Measurements from ENCODE around the gene MAP3K14. TPM values are rescaled to one million over a fixed set of nuclear protein-coding genes. Genes with fewer than 3 reads are reported as not detected.

Gene MAP3K14
- total and polyA plus RNA-seq, 12 donors: 6.7 to 24.1 (median 12.6) TPM

DNA sequence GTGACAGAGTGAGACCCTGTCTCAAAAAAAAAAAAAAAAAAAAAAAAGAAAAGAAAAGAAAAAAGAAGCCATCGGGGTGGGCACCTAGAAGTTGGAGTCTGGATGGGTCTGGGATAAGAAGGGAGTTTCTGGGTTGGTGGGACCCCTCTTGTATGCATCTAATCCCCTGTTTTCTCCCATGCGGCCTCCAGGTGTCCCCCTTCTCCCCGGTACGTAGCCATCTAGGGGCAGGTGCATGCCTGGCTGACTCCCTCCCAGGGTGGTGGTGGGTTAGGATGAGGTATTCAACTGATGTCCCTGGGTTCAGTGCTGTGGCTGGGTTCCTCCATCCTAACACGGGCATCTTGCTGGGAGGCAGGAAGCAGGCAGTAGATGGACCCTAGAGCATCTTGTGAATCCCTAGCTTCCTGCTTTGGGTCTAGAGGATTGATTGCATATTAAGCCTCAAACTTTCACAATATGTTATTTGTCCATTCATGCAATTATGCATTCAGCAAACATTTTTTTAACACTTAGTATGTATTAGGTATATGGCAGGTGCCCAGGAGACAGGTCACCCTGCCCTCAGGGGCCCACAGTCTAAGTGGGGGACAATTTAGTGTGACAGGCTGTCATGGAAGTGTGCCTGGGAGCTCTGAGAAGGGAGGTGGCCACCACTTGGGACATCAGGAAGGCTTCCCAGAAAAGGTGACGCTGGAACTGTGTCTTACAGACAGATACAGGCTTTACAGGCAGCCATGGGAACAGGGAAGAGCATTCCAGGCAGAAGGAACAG is 82.0 kb downstream of the MAP3K14 start:
- Histone ChIP-seq H3K9me3 (no peaks in the 10 kb centered on the region), H3K4me3 (no peak overlapping the region), H3K27ac (peak overlapping the region in 1 of 10 donors; percentile 52), H3K36me3 (peaks cover 0 to 76% (median 0%) of the 10 kb centered on the region in 9 donors), H3K4me1 (peaks cover 0 to 45% (median 19%) of the 10 kb centered on the region in 9 donors), H3K27me3 (no peaks in the 10 kb centered on the region)
- WGBS, 2 donors: 38 to 54% methylated on average over 6 of the region's 6 CpGs
- no peak for ATAC-seq
- DNase-seq: no peak
- intact Hi-C loops (cut with DNase I): loop anchor here in 5 of 10 donors (1.0 to 5.0 kb wide), 5 partner anchors 16 to 152 kb away; no protein-coding TSS in a partner anchor
- TF ChIP-seq, protein P1, sequence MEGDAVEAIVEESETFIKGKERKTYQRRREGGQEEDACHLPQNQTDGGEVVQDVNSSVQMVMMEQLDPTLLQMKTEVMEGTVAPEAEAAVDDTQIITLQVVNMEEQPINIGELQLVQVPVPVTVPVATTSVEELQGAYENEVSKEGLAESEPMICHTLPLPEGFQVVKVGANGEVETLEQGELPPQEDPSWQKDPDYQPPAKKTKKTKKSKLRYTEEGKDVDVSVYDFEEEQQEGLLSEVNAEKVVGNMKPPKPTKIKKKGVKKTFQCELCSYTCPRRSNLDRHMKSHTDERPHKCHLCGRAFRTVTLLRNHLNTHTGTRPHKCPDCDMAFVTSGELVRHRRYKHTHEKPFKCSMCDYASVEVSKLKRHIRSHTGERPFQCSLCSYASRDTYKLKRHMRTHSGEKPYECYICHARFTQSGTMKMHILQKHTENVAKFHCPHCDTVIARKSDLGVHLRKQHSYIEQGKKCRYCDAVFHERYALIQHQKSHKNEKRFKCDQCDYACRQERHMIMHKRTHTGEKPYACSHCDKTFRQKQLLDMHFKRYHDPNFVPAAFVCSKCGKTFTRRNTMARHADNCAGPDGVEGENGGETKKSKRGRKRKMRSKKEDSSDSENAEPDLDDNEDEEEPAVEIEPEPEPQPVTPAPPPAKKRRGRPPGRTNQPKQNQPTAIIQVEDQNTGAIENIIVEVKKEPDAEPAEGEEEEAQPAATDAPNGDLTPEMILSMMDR (IDR thresholded peaks at IDR 0.05): peak in 5 of 9 donors; percentile 9 to 35 (median 17)

DNA sequence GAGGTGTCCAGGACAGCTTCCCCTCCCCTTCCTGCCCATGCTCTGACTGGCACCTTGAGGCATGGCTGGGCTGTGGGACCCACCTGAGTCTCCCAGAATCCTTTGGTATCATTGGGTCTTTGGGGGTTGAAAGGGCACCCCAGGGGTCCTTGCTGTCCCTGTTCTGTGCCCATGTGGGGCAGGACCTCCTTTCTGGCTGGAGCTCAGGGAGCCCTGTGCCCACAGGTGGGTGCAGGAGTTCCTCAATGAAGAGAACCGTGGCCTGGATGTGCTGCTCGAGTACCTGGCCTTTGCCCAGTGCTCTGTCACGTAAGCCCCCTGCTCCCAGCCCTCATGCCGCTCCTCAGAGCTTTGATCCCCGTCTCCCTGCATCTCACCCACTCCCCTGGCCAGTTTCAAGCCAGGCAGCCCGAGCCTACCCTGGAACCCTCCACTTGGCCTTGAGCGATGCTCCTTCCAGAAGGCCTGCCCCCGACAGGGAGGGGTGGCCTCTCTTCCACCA is 83.3 kb downstream of the MAP3K14 start:
- TF ChIP-seq, protein P1 (IDR thresholded peaks at IDR 0.05): no peak
- DNase-seq (no peak), ATAC-seq (no peak)
- intact Hi-C loops (cut with DNase I): loop anchor here in 1 of 10 donors (5.0 kb wide), 1 partner anchor 149 kb away; no protein-coding TSS in a partner anchor
- H3K27me3 ChIP-seq: no peaks in the 10 kb centered on the region
- H3K4me1 ChIP-seq: peaks cover 5 to 59% (median 32%) of the 10 kb centered on the region in 9 donors
- H3K4me3 ChIP-seq: no peak overlapping the region
- no peak overlapping the region for H3K27ac ChIP-seq
- no peaks in the 10 kb centered on the region for H3K9me3 ChIP-seq
- 92 to 94% methylated on average over 8 of the region's 8 CpGs for WGBS, 2 donors
- H3K36me3 ChIP-seq: peaks cover 0 to 62% (median 0%) of the 10 kb centered on the region in 9 donors

DNA sequence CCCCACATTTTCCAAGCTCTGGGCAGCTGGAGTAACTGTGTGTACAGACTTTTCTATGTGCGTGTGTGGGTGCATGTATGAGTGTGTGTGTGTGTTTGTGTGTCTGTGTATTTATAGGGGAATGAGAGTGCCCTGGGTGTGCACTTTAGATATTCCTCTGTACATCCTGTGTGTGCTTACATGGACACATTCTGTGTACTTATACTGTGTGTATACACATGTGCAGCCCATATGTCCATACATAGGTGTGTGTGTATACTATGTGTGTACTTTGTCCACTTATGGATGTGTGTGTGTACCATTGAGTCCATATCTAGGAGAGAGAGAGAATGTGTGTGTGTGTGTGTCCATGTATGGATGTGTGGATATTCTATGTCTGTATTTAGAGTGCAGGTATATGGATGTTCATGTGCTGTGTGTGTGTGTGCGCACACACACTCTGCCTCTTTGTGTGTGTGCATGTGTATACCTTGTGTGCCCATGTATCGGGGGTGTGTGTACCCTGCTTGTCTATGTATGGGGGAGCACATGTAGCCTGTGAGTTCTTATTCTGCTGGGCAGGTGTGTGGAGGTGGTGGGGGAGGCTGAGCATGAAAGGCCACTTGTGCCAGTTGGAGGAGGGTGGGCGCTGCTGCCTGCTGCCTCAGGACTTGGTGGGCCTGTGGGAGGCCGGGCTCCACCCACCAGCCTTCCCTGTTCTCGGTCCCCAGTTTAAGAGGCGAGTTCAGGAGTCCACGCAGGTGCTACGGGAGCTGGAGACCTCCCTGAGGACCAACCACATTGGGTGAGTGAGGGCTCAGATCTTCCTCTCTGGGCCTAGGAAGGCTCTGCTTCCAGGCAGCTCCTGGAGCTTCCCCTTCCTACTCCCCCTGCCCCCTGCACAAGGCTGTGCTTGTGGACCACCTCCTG is 84.1 kb downstream of the MAP3K14 start:
- 98% methylated on average over 9 of the region's 9 CpGs for WGBS, 2 donors
- Histone ChIP-seq H3K4me3 (no peak overlapping the region), H3K9me3 (no peaks in the 10 kb centered on the region), H3K36me3 (peaks cover 0 to 55% (median 0%) of the 10 kb centered on the region in 9 donors), H3K4me1 (peaks cover 12 to 66% (median 40%) of the 10 kb centered on the region in 9 donors), H3K27me3 (no peaks in the 10 kb centered on the region), H3K27ac (no peak overlapping the region)
- ATAC-seq (no peak), DNase-seq (no peak)
- TF ChIP-seq, protein P1 (IDR thresholded peaks at IDR 0.05): no peak
- intact Hi-C loops (cut with DNase I): loop anchor here in 1 of 10 donors (5.0 kb wide), 1 partner anchor 150 kb away; no protein-coding TSS in a partner anchor
